Central memory CD4-positive, alpha-beta T cell (primary cell): ENCODE results near the gene PRR33.

Source experiments
- DNase-seq: peaks from one replicate; pipeline ENCODE4 v3.0.0; 2022

PRR33 gene

GRCh38 chr11:1927848-1928469, 36.3 kb upstream of the PRR33 start:
- no peak for DNase-seq

DNA sequence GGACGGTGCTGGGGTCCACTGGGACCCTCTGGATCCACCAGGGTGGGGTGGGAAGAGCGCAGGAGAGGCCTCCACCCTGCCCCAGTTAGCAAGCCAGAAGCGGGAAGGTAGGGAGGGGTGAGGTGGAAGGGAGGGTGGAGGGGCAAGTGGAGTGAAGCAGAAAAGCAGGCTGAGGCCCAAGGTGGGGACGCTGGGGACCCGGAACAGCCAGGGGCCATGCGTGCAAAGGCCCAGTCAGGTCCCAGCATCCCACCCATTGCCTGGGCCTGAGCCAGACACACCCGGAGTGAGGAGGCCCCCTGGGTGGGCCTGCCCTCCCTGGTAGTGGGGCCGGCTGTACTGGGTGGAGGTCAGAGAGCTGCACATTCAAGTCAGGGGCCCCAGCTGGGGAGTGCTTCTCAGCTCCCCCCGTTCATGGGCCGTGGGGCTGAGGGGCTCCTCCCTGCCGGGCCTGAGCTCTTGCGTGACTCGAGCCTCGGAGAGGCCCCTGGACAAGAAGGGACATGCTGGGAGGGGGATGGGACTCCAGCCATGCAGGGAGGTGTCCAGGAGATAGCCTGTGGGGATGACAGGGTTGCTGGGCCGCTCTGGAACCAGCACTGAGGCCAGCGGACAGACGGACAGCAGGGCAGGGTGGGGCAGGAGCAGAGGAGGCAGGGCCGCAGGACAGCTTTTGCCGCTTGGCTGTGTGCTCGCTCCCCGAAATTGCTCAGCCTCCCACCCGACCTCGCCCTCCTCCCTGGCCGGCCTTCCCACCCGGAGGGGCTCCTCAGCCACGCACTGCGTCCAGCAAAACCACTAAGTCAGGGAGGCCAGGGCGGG, 35.5 kb upstream of the PRR33 start:
- DNase-seq = no peak

DNA sequence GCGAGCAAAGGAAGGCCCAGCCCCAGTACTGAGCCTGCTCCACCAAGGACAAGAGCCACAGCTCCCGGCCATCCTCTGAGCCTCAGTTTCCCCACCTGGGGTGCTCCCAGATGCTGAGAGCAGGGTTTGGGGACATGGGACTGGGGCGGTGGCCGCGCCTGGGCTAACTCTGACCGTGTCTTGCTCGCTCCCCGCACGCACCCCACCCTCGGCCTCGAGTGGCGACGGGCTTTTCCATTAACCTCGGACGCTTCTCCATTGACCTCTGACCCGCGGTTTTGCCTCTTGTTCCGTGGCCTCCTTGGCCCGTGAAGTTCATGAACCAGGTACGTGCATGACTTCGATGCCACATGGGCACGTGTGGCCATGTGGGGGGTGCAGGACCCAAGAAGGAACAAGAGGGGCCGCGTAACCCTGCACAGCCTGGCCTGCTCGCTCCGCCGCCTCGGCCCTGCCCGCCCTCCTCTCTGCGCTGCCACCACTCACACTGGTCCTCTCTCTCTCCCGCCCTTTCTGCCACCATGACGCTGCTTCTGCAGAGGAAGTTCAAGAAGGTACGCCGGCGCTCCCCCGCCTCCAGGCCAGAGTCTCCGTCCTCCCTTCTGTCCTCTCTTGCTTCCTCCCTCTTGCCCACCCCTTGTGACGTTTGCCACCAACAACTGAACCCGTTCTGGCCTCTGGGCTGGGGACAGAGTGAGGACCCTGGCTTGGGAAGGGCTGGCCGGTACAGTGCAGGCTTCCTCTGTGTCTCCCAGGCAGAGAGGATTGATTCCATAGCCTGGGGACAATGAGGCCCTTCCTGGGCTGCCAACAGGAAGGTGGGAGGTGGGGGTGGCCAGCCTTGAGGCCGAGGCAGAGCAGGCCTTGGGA, 34.7 kb upstream of the PRR33 start:
- no peak for DNase-seq

DNA sequence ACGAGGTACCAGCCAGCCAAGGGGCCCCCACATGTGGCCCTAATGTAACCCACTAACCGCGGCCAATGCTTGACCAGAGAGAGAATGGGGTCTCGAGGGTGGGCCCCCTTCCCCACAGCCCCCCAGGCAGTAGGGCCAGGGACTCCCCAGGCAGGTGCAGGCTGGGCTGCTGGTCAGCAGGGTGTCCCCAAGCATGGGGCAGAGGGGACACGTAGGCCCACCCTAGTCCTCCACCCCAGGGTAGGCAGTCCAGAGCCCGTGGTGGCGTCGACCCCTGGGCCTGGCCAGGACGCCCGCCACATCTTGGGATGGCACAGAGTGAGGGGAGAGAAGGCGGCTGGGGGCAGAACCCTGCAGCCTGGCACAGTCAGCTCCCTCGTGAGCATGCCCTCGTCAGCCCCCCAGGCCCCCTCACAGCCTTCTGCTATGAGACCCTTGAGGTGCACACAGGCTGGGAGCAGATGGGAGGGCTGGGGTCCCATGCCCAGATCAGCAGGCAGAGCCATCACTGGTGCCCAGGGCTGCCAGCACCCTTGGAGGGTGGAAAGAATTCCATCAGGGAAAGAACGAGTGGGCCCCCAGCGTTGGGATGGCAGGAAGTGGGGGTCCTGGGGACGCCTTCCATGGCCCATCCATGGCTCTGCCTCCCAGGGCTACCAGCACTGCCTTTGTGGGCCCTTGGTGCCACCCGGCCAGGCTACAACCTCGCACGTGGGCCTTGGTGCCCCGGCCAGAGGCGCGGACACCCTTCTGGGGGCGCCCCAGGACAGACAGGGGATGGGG, 33.9 kb upstream of the PRR33 start:
- no peak for DNase-seq

GRCh38 chr11:1924646-1925372, 33.1 kb upstream of the PRR33 start:
- no peak for DNase-seq

DNA sequence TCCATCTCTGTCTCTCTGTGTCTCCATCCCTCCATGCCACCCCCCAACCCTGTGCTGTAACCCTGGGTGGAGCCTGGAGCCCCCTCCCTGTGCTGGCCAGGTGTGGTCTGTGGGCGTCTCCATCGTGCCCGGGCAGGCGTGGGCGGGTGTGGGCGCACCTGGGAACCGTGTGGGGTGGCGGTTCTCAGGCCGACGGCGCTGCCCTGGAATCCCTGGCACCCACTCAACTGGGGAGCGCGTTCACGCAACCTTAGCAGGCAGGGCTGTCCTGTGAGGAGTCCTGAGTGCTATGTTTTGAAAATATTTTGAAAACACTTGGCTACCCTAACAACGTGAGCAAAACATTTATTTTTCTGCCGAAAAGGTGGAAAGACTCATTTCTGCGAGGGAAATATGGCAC, 32.5 kb upstream of the PRR33 start:
- no peak for DNase-seq

GRCh38 chr11:1923201-1923956, 31.7 kb upstream of the PRR33 start:
- DNase-seq = no peak

- DNase-seq = no peak
Observed at GRCh38 chr11:1922481-1923081, 30.9 kb upstream of the PRR33 start.

DNA sequence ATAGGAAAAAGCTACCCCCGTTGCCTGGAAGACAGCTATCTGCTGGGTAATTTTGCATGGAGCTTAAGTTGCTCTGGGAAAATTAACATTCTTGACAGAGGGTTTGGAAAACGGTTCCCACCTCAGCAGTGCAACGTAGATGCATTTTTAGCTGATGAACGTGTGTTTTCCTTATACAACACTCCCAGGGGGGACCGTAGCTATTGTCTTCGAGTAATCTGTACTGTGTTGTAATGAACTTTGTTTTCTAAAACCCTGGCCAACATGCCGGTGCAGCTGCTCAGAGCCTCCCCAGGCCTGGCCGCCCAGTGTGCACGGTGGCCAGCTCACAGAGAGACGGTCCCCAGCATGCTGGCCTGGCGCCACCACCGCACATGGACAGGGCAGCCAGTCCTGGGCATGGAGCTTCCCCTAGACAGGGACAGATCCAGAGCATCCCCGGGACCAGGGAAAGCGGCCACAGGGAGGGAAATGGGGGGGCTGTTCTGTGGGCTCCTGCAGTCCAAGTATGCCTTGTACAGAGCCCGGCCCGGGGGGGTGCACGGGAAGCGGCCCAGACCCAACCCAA, 30.0 kb upstream of the PRR33 start:
- no peak for DNase-seq

DNA sequence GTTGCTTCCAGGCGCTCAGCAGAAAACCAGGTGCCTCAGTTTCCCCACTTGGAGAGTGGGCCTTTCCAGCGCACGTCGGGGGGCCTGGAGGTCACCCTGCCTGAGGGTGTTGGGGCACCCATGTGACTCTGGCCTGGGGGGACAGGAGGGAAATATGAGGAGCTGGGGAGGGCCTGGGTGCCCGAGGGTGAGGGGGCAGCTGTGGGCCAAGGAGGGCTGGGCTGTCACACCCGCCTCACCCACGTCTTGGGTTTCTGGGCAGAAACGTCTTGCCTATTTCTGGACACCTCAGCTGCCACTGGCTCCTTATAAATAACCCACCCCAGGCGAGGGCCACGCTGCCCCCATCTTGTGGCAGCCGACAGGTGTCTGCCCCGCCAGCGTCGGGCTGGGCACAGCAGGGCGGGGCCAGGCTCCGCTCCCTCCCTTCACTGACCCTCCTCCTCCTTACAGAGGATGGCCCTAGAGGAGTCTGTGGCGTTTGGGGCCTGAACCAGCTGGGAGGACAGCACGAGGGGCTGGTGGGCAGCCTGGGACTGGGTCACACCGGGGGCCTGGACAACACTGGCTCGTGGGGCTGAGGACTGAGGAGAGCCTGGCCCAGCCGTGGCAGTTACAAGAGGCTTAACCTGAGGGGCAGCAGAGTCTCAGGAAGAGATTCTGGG, 29.3 kb upstream of the PRR33 start:
- no peak for DNase-seq

DNA sequence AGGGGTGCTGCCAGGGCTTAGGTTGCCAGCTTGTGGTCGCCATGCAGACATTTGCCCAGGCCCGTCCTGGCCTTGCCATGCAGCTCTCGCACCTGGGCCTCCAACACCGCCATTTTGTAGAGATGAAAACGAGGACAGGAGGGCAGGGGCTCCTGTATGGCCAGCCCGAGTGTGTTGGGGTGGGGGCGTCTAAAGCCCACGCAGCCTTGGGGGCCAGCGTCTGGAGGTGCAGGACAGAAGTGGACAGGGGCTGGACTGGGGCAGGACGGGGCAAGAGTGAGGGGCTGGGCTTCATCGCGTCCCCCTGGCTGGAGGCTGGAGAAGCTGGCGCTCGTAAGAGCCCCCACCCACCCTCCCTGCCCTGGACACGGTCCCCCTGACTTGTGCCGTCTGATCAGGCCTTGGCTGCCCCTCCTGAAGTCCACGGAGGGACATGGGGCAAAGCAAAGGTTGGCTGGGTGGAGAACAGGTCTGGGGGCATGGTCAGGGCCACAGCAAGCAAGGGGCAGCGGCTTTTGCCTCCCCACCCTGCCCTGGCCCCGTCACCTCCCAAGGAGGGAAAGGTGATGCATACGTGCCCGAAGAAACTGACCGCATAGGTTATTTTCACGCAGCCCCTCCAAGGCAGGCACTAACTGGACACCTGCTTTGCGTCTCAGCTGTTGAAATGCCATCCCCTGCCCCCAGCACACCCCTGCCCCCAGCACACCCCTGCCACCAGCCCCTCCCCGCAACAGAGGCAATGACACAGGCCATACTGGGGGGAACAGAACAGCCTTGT, 28.6 kb upstream of the PRR33 start:
- no peak for DNase-seq

DNA sequence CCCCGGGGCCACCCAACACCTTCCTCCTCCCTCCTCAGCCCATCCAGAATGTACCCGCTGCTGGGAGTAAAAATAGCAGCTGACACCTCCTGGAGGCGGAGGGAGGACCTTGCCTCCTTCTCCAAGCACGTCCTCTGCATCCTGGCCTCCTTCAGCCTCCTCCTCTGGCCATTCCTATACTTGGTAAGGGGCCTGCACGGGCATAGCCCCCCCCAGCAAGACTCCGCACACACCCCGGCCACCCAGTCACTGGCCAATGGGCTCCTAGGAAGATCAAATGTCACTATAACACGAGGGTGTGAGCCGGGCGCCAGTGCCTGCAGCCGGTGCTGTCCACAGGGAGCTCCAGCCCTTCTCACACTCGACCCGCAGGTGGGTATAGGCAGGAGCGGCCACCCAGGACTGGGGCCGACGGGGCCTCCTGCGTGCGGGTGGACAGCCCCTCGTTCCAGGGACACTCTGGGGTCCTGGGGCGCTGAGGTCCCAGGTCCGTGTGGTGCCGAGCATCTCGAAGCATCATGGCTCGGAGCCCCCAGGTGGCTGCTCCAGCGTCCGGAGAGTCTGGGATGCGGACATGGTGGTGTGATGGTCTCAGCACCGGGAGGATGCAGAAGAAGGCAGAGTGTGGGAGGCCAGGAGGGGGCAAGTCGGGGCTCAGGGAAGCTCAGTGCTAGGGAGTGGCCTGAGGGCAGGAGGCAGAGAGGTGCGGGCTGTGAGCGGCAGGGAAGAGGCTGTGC, 27.9 kb upstream of the PRR33 start, which contains the start of gene TNNT3:
Gene TNNT3 (plus strand): TSS at position 313 of the 737 bp plus-strand sequence. CDS start 3,172 bp downstream, outside the sequence.
- DNase-seq = no peak

DNA sequence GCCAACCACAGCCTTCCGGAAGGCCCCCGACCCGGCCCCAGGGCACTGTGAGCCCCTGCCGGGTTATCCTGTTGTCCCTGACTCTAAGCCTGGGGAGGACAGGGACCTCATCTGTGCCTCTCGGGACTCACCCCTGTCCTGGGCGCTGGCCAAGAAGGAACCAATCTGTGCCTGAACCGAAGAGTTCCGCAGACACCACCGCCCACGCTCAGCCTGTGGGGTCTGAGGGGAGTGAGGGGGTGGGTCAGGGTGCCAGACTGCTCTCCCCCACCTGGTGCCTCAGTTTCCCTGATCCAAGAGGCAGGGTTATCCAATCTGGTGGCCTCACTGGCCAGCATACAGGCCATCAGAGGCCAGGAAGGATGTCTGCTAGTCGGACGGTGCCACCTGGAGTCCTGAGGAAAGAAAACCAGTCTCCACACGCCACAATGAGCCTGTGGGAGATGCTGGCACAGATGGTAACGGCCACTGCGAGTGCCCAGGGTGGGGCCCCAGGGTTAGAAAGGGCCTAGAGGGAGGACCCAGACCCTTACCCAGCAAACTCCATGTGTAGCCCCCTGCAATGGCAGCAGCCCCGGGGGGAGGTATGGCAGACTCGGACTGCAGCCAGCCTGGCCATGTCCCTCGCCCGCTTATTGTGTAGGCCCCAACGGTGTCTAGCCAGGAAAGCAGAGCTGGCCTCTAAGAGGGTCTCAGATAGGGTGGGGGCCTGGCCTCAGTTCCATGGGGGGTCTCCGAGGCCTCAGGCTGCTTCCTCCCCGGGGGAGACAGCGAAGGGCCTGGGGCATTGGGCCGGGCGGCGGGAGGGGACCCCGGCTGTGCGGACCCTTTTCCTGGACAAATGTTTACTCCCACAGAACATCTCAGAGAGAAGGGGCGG, 27.0 kb upstream of the PRR33 start:
- no peak for DNase-seq

GRCh38 chr11:1917523-1918435, 26.1 kb upstream of the PRR33 start:
- no peak for DNase-seq

- DNase-seq = no peak
Observed at GRCh38 chr11:1916986-1917522, 25.4 kb upstream of the PRR33 start.
